MV-4-11 (cell line): ENCODE measurements around the gene DCBLD2.

Experiments used
- DNase-seq: peaks from one replicate; lab custom pipeline; 2025; lab: John Stamatoyannopoulos, UW

DCBLD2 gene, protein sequence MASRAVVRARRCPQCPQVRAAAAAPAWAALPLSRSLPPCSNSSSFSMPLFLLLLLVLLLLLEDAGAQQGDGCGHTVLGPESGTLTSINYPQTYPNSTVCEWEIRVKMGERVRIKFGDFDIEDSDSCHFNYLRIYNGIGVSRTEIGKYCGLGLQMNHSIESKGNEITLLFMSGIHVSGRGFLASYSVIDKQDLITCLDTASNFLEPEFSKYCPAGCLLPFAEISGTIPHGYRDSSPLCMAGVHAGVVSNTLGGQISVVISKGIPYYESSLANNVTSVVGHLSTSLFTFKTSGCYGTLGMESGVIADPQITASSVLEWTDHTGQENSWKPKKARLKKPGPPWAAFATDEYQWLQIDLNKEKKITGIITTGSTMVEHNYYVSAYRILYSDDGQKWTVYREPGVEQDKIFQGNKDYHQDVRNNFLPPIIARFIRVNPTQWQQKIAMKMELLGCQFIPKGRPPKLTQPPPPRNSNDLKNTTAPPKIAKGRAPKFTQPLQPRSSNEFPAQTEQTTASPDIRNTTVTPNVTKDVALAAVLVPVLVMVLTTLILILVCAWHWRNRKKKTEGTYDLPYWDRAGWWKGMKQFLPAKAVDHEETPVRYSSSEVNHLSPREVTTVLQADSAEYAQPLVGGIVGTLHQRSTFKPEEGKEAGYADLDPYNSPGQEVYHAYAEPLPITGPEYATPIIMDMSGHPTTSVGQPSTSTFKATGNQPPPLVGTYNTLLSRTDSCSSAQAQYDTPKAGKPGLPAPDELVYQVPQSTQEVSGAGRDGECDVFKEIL

DNA sequence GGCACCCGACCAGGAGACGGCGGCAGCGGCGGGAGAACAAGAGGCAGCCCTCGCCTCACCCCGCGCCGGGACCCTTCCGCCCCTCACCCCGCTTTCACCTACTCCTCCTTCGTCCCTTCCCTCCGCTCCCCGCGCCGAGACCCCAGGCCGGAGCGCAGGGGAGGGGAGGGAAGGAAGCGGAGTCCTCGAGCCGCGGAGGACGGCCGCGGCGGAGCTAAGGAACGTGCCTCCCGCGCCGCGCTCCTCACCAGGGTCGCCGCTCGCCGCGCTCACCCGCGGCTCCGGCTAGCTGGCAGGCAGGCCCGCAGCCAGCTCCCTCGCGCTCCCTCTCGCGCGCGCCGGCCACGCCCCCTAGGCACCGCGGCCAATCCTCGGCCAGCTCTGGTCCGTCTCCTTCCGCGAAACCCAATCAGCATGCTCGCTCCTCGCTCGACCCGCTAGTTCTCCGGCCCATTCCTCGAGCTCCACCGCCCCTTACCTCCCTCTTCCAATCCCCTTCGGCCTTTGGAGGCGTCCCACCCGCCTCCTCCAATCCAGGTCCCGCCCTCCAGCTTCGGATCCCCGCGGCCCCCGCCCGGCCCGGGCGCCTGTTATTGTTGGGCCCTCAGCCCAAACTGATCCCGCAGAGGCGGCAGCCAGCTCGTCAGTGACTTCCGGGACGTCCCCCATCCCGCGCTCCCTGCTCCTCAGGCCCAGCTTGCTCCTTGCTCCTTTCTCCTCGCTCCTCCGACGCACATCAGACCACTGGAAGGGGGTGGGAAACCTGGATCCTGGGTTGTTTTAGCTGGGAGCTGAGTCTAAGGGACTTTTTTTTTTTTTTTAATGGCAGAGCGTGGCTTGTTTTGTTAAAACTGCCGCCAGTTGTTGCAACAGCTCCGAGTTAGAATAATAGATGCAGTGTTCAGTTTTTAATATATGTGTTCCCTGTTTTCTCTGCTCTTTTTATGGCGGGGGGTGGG, at the start of gene DCBLD2:
Gene DCBLD2 (minus strand): TSS at position 304 of the 959 bp plus-strand sequence. CDS start 369 bp downstream, outside the sequence.
- peak; percentile 97 for DNase-seq

DNA sequence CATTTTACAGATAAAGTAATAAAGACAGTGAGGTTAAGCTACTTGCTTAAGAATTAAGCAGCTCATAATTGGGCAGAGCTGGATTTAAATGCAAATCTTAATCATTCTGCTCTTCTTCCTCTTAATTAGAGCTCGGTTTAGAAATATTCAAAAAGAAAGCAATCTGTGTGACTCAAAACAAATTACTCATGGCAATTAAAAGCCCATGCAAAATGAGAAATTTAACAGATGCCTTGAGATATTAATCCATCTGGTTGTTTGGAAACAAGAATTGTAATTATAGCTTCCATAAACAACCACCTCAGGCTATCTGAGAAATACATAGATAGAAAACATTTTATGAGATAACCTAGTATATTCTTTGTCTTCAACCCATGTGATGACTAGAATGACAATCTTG, 44.2 kb upstream of the DCBLD2 start:
- no peak for DNase-seq

DNA sequence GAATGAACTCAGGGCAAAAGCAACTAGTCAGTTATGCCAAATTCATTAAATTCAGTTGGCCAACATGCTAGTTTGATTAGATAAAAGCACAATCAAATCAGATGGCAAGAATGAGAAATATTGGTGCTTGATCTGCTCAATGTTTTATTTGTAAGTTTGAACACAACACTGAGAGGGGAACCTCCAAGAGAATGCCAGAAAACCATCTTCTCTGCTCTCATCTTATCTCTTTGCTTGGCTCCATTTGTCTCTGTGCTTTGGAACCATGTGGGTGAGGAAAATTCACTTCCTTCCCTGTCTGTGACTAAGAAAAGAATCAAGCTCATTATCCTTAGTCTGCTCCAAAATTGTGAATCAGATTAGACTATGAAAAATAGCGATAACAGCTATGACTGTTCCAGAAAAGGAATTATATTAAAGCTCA, 43.6 kb upstream of the DCBLD2 start:
- no peak for DNase-seq

DNA sequence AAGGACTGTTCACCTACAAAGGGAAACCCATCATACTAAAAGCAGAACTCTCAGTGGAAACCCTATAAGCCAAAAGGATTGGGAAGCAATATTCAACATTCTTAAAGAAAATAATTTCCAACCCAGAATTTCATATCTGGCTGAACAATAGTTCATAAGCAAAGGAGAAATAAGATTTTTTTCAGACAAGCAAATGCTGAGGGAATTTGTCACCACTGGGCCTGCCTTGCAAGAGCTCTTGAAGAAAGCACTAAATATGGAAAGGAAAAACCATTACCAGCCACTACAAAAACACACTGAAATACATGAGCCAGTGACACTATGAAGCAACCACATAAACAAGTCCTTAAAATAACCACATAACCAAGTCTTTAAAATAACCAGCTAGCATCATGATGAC, 28.9 kb upstream of the DCBLD2 start:
- DNase-seq, result no peak

DNA sequence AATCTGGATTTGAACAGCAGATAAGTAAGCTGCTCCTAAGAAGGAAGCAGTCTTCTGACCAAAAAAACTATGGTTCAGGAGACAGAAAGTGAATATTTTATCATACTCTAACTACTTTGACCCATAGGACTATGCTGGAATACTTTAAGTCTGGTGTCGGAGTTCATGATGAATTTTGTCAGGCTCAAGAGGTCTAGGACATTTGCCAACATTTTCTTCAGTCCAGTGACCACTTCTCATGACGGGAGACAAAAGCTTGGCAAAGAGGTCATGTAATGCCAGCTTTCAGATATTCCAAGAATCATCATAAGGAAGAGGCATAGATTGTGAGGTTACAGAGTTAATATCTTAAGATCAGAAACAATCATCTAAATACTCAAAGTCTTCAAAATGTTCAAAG, 20.5 kb upstream of the DCBLD2 start:
- DNase-seq, result no peak

DNA sequence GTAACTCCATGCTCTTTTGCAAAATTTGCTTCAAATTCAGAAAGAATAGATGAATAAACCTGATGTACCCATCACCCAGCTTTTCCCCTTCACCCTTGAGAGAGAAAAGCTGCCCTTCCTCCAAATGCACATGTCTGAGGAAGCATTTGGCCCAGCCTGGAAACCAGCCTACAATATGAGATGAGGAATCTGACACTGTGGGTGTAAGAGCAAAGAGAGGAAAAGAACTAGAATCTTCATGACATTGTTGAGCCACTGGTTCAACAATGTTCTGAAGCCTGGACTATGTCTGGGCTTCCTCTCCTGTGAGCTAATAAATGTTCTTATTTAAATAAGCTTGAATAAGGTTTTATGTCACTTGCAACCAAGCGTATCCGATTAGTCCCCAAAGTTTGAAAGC, 18.7 kb upstream of the DCBLD2 start:
- DNase-seq, result no peak

DNA sequence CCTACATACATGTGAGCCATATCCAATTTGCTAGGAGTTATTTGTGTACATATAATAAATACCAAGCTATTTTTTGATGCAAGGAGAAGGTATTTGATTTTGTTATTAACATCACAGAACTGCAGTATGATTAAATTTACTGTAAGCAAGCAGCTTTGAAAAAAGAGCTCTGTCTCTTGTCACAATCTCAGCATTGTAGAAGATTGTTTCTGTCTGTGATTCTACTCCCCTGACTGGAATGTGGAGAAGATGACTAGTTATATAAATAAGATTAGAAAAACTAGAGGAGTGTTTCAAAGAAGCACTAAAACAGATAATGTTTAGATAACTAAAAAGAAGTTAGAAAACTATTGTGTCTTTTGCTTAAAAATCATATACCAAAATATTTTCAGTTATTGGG, 17.1 kb upstream of the DCBLD2 start:
- no peak for DNase-seq

DNA sequence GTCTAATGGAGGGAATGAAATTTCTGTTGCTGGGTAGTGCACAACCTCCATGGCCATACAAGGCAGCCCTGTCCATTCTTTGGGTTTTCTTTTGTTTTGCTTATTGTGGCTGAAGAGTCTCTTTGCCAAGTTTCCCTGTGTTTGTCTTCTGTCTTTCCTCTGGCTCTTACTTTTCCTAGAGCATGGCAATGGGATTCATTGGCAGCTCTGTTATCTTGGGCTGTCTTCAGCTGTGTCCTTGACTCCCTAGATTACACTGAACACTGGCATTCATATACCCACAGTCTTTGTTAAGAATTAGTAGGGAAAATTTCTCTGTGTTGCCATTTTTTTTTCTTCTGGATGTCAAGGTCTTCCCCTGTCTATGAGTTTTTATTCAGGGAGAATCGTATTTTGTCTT, 16.1 kb upstream of the DCBLD2 start:
- DNase-seq, result no peak

DNA sequence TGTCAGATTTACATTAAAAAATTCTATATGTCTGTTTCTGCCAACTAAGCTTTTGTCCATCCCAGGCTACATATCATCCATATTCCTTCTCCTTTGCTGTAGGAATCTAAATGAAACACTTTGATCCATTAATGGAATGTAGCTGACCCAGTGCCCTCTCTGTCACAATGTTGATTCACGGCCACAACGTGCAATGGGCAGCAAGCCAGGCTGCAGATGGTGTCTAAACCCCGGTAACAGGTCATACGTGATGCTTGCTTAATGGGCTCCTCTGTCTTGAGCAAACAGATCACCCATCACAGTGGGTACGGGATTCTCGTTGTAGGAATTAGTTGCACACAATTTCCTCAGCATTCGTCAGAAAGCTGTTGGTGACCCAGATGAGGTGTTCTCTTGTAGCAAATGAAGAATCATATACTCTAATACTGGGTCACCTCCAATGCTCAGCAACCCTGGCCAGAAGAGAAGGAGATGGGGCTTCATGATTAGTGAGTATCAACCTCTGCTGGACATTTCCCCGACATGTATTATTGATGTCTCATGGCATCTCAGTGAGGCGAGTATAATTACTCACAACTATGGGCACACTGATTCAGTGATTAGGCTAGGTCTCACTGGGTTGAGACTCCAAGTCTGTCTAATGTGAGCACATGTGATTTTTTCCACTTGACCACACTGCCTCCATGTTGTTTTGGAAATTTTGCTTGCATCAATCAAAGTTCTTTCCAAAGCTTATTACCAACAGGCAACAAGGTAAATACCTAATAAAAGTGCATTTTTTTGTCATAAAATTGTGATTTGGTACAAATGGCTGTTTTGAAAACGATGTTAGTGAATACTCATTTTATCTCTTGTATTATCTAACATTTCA, 12.9 kb upstream of the DCBLD2 start:
- no peak for DNase-seq

DNA sequence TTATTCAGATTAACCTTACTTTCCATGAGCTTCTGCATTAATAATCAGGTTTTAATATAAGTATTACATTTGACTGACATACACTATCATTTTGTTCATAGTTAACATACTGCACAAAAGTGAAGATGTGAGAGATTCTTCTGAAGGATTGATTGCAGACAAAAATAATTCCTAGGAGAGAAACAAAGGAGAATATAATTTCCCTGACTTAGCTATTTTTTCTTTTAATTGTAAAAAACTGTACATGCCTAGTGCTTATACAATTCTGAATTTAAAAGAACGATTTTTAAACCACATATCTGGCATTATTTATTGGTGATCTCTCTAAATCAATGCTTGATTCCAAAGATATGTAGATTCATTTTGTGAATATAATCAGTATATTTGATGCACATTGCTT, 11.0 kb upstream of the DCBLD2 start:
- DNase-seq, result no peak

DNA sequence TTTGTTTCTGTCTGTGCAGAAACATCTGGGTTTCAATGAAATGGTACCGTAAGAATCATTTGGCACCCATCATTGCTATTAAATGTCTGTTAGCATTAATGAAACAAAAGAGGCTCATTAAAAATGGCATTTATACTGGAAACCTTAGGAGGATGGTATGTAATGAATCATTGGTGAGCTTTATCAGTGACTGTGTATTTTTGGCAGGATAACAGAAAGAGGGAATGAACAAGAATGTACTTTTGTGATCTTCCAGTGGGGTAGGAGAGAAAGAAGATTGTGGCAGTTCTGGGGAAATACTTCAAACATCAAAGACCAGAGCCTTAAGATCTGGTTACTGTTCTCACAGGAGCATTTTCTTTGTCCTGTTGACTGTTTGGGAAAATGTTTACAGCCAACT, 4.7 kb upstream of the DCBLD2 start:
- DNase-seq, result no peak

DNA sequence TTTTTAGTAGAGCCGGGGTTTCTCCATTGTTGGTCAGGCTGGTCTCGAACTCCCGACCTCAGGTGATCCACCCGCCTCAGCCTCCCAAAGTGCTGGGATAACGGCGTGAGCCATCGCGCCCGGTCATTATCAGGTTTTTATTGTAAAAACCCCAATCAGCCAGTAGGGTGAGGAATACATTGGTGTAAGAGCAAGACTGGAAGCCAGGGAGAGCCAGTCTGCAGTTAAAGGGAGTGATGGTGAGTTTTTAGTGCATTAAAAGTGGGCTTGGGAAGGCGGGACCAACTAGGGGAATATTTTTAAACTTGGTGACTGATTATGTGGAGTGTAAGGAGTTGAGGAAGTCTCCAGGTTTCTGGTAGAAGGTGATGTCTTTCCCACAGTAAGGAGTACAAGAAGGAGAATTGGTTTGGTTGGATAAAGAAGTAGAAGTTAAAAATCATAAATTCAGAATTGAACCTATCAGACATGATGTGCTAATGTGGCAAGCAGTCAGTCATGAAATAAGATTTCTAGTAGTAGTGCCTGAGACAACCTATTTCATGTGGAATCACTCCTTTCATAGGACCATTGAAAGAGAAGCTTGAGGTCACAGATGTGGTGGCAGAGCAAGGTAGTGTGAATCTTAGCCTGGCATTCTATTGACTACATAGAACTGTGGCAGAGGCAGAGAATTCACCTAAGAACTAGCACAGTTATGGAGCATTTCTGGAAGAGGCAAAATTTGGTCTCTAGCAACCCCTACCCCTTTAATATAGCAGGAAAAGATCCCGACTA, 2.4 kb upstream of the DCBLD2 start:
- DNase-seq, result no peak

DNA sequence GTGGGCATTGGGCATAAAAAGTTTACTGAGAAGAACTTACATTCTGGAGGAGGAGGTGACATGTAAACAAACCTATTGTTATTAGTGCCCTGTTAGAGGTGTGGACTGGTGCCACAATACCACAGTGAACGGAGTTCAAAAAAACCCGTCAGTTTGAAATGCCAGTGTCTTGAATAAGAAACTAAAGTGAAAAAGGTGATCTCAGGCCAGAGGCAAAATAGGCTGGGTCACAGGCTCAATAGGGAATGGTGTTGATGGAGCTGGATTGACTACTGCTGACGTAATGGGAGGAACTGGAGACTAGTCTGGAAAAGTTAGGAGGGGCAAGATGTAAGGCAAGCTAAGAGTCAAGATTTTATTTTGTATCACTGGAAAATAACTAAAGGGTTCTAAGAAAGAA, 1.6 kb upstream of the DCBLD2 start:
- DNase-seq, result no peak

DNA sequence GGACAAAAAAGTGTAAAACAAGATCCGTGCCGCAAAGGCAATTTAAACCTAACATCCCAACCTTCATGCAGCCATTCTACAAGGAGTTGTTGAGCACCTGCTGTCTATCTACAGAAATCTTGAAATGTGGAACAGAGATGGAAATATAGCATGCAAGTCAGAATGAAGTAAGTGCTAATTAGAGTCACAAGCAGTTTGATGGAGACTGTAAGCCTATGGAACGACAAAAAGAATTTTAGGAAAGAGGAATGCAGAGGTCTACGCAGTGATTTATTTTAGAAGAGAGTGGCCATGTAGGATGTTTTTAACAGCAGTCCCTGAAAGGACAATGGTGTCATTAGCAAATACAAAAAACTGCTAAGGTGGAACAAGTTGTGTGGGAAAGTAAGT, 851 bp upstream of the DCBLD2 start:
- DNase-seq, result no peak

DNA sequence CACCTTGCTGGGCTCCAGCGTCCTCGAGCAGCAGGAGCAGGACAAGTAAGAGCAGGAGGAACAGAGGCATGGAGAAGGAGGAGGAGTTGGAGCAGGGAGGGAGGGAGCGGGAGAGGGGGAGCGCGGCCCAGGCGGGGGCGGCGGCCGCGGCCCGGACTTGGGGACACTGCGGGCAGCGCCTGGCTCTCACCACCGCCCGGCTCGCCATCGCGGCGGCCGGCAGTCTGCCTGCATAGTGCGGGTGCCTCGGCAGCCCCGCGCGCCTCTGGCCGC, 440 bp downstream of the DCBLD2 start:
- no peak for DNase-seq

DNA sequence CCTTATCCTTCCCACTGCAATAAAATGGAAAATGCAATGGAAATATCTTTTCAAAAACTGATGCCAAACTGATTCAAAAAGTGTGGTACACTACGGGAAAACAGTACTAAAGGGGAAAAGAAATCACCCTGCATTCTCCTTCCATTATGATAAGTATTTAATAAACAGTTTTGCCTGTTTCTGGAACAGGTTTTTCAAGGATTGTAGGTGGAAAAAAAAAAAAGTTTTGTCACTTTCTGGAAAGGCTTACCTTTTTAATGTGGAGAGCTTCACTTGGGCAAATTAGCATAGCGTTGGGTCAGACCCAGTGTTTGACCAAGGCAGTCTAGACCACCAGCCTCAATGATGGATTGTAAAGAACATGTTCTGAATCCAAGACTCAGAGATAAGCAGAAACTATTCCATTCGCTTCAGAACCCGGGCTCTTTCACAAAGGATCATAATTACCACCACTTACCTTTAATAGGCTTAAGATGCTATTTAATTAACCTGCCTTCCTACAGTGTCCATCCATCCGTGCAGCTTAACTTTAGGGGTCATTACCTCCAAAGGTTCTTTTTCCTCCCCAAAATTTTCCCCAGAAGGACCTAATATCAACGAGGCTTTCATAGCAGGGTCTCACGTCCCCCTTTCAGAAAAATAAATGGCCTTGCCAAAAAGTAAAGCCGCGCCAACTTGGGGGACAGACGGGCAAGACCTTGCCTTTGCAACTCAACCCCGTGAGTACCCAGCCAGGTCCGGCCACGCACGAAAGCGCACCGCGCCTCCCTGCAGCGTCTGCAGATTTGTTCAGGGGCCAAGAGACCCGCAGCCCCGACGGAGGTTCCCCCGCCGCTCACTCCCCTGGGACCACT, 1.0 kb downstream of the DCBLD2 start:
- no peak for DNase-seq

DNA sequence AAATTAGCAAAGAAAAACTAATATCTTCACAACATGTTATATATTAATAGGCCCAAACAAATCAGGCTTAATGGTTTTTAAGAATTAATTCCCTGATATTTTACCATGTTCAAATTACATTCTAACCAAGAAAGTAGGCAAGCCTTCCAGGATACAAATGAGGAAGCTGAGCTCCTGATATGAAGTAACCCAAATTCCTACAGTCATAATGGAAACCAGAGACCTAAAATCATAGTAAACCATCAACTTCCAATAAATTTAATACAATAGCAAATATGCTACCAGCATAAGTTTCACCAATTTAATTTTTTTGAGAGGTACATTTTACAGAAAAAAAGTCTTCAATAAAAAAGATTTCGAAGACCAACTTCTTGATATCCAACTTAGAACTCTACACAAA, 3.8 kb downstream of the DCBLD2 start:
- DNase-seq, result no peak

DNA sequence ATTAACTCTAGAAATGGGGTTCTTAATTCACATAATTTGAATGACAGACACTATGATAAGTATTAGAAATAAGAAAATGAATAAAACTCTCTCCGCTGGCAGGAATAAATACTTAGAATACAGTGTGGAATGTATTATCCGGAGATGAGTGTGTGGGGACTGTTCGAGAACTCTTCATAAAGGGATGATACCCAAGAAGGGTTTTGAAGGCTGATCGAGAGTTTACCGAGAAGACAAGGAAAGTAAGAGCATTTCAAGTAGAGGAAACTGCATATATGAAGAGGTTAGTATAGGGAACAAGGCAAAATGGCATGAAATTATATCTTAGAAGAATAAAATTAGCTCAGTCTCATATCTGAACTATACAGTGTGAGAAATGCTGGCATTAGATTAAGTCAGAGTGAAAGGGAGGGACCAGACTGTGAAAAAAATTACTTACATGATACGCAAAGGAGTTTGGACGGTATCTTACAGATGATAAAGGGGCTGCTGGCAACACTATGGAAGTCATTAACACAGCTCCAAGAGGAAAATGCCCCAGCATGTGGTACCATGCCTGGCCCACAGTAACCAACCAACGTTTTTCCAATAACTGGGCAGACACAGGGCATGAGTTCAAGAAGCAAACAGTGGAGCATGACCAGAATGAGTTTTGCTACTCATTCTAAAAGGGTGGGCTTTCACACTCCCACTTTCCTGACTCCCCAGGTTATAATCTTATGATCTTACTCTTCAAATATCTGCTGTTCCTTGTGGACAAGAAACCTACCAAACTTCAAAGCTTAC, 6.5 kb downstream of the DCBLD2 start:
- no peak for DNase-seq

DNA sequence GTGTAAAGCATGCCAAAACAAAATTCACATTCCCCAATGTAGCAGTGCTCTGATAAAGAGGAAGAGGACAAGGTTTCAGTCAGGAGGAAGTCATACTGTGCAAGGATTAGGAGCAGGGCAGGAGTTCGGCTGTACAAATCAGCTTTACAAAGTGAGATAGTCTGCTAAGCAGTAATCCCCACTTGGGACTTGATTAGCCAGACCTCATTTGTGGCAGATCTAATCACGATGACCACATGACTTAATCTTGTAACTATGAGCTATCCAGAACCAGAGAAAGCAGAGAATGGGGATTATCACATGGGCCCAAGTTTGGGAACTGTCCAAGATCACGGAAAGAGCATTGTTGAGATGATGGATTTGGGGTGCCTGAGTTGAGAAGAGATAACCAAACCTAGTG, 7.8 kb downstream of the DCBLD2 start:
- DNase-seq, result peak; percentile 68
